Hepatocyte (in vitro differentiated cells): ENCODE data around the gene MAST4.

Source experiments
- CTCF ChIP-seq: fragments of 200-600 bp; sonication (generic); IDR thresholded peaks from 2 replicates; pipeline ENCODE4 v1.5.1; 2016; ENCODE audit warnings: antibody characterized with exemption, mild to moderate bottlenecking; ENCODE audit not compliant: poor library complexity
- EZH2 ChIP-seq: fragments of 200-600 bp; sonication (generic); IDR thresholded peaks from 2 replicates; pipeline ENCODE4 v1.6.1; 2016; ENCODE audit warnings: antibody characterized with exemption, mild to moderate bottlenecking, borderline replicate concordance
- EZH2phosphoT487 ChIP-seq: fragments of 200-600 bp; sonication (generic); IDR thresholded peaks from one replicate; pipeline ENCODE4 v1.6.1; 2018; ENCODE audit warnings: antibody characterized with exemption, mild to moderate bottlenecking, low read depth, moderate library complexity; ENCODE audit not compliant: unreplicated experiment, severe bottlenecking

- no peak for TF ChIP-seq CTCF
- TF ChIP-seq EZH2: no peak
- TF ChIP-seq EZH2phosphoT487: no peak
These were observed 275.5 kb downstream of the MAST4 start for GRCh38 chr5:66871651-66872050.
